Stimulated activated CD8-positive, alpha-beta memory T cell treated with anti-CD3 and anti-CD28 coated beads, Interleukin-7, amount 100 ng/mL, for 4 hours (primary cell): Measurements from ENCODE around the gene DCAF10.
A peak's percentile ranks its signal among the peaks of the same experiment; 100 is the strongest.
"Not testable (repeated sequence)": the region's sequence is repeated elsewhere in the genome, so short reads cannot be mapped to it uniquely, and the experiment has no call there.

Experiments
- DNase-seq, 2 donors: peaks; one replicate each; pipeline ENCODE4 v3.0.0-alpha.2; 2020; ENCODE audit warnings: low read depth in 2 of 2

DCAF10 gene

GRCh38 chr9:37790096-37790495 lies 10.5 kb upstream of the DCAF10 start:
- DNase-seq, result no peak

- DNase-seq, result no peak
These were observed 8.5 kb upstream of the DCAF10 start for GRCh38 chr9:37792122-37792521.

- DNase-seq, result no peak
These were observed 4.4 kb upstream of the DCAF10 start for GRCh38 chr9:37796232-37796631.

- no peak for DNase-seq
These were observed 1.9 kb upstream of the DCAF10 start for GRCh38 chr9:37798677-37799076.

GRCh38 chr9:37801287-37801850 lies 772 bp downstream of the DCAF10 start:
- peak in 1 of 2 donors; percentile 26 for DNase-seq

GRCh38 chr9:37801959-37802711 lies 1.5 kb downstream of the DCAF10 start:
- no peak for DNase-seq

GRCh38 chr9:37806271-37806670 lies 5.7 kb downstream of the DCAF10 start:
- DNase-seq, result no peak

- DNase-seq, result not testable (repeated sequence)
These were observed 9.1 kb downstream of the DCAF10 start for GRCh38 chr9:37809676-37810075.

- DNase-seq, result no peak
These were observed 11.4 kb downstream of the DCAF10 start for GRCh38 chr9:37811906-37812476.

- DNase-seq, result no peak
These were observed 12.3 kb downstream of the DCAF10 start for GRCh38 chr9:37812773-37813379.

- DNase-seq, result no peak
These were observed 18.3 kb downstream of the DCAF10 start for GRCh38 chr9:37818849-37819248.

GRCh38 chr9:37820142-37820541 lies 19.5 kb downstream of the DCAF10 start:
- no peak for DNase-seq

- DNase-seq, result not testable (repeated sequence)
These were observed 24.6 kb downstream of the DCAF10 start for GRCh38 chr9:37825174-37825573.

- no peak for DNase-seq
These were observed 27.0 kb downstream of the DCAF10 start for GRCh38 chr9:37827483-37828165.

GRCh38 chr9:37835821-37836220 lies 35.2 kb downstream of the DCAF10 start:
- no peak for DNase-seq

GRCh38 chr9:37836386-37836785 lies 35.8 kb downstream of the DCAF10 start:
- DNase-seq, result no peak

GRCh38 chr9:37839496-37840461 lies 39.2 kb downstream of the DCAF10 start:
- DNase-seq, result no peak

GRCh38 chr9:37840560-37841194 lies 40.1 kb downstream of the DCAF10 start:
- DNase-seq, result no peak

GRCh38 chr9:37852222-37852621 lies 51.6 kb downstream of the DCAF10 start:
- no peak for DNase-seq

GRCh38 chr9:37856551-37856950 lies 56.0 kb downstream of the DCAF10 start:
- no peak for DNase-seq

GRCh38 chr9:37859043-37859442 lies 58.4 kb downstream of the DCAF10 start:
- no peak for DNase-seq
